EL (cell line): ENCODE measurements around the gene ANKZF1.

Experiments used
- DNase-seq: peaks from one replicate; pipeline ENCODE4 v3.0.0-alpha.2; 2016

Gene ANKZF1

GRCh38 chr2:219285373-219285735 lies 55.7 kb downstream of the ANKZF1 start:
- DNase-seq, result no peak

GRCh38 chr2:219285894-219286425 lies 56.4 kb downstream of the ANKZF1 start:
- no peak for DNase-seq
